Mesenchymal stem cell (in vitro differentiated cells and primary cell): ENCODE data around the gene KRT8.
A peak's percentile ranks its signal among the peaks of the same experiment; 100 is the strongest.

Experiments
- DNase-seq: peaks from one replicate; pipeline ENCODE4 v3.0.0-alpha.2; 2013
- H2AFZ ChIP-seq: one replicate; pipeline ENCODE4 v1.6.1; 2013; ENCODE audit warnings: low read depth, mild to moderate bottlenecking, control low read depth, inconsistent platforms, low read length, moderate library complexity
- H2AK5ac ChIP-seq: 2 replicates; pipeline ENCODE4 v1.6.1; 2013; ENCODE audit warnings: low read length, moderate library complexity, mild to moderate bottlenecking, inconsistent platforms; ENCODE audit not compliant: severe bottlenecking
- H2BK120ac ChIP-seq: one replicate; pipeline ENCODE4 v1.6.1; 2013; ENCODE audit warnings: low read depth, mild to moderate bottlenecking, inconsistent platforms, low read length, moderate library complexity
- H2BK12ac ChIP-seq, 2 experiments: one replicate each; pipeline ENCODE4 v1.6.1; 2013; ENCODE audit warnings: inconsistent platforms in 2 of 2, low read length in 2 of 2, mild to moderate bottlenecking in 2 of 2, moderate library complexity in 2 of 2, control low read depth in 1 of 2
- H2BK15ac ChIP-seq: one replicate; pipeline ENCODE4 v1.6.1; 2013; ENCODE audit warnings: mild to moderate bottlenecking, low read depth, inconsistent platforms; ENCODE audit not compliant: poor library complexity, severe bottlenecking
- H2BK5ac ChIP-seq: 2 replicates; pipeline ENCODE4 v1.6.1; 2013; ENCODE audit warnings: low read depth, mild to moderate bottlenecking, low read length, control low read depth, inconsistent platforms; ENCODE audit not compliant: poor library complexity, severe bottlenecking
- H3K14ac ChIP-seq, 2 experiments: one replicate each; pipeline ENCODE4 v1.6.1; 2013; ENCODE audit warnings: inconsistent platforms in 2 of 2, low read length in 2 of 2, control low read depth in 1 of 2, mild to moderate bottlenecking in 1 of 2, moderate library complexity in 1 of 2
- H3K18ac ChIP-seq, 2 experiments: one replicate each; pipeline ENCODE4 v1.6.1; 2013; ENCODE audit warnings: inconsistent platforms in 2 of 2, low read length in 2 of 2, control low read depth in 1 of 2, low read depth in 1 of 2, mild to moderate bottlenecking in 1 of 2
- H3K23ac ChIP-seq, 2 experiments: one replicate each; pipeline ENCODE4 v1.6.1; 2013; ENCODE audit warnings: inconsistent platforms in 2 of 2, low read length in 2 of 2, mild to moderate bottlenecking in 2 of 2, moderate library complexity in 2 of 2, control low read depth in 1 of 2
- H3K27ac ChIP-seq: 2 replicates; pipeline ENCODE4 v1.5.1; 2013; ENCODE audit warnings: mild to moderate bottlenecking, moderate library complexity, low read length, control low read depth, inconsistent platforms; ENCODE audit not compliant: poor library complexity, severe bottlenecking
- H3K27me3 ChIP-seq, 2 experiments: 2 replicates each; pipeline versions ENCODE4 v1.6.1 to v1.7.0; 2013; ENCODE audit warnings: low read length in 2 of 2, mild to moderate bottlenecking in 2 of 2, moderate library complexity in 2 of 2, control low read depth in 1 of 2, inconsistent platforms in 1 of 2; ENCODE audit not compliant: control insufficient read depth in 1 of 2, insufficient read depth in 1 of 2
- H3K36me3 ChIP-seq, 2 experiments: 2 replicates each; pipeline versions ENCODE4 v1.6.1 to v1.7.0; 2013; ENCODE audit warnings: low read length in 2 of 2, control low read depth in 1 of 2, inconsistent platforms in 1 of 2, low read depth in 1 of 2, mild to moderate bottlenecking in 1 of 2; ENCODE audit not compliant: insufficient read depth in 2 of 2, control insufficient read depth in 1 of 2
- H3K4ac ChIP-seq, 2 experiments: one replicate each; pipeline ENCODE4 v1.6.1; 2013; ENCODE audit warnings: inconsistent platforms in 2 of 2, low read length in 2 of 2, mild to moderate bottlenecking in 2 of 2, moderate library complexity in 2 of 2, control low read depth in 1 of 2, low read depth in 1 of 2
- H3K4me1 ChIP-seq: 2 replicates; pipeline ENCODE4 v1.6.1; 2013; ENCODE audit warnings: low read depth, low read length, control low read depth; ENCODE audit not compliant: control insufficient read depth, insufficient read depth
- H3K4me2 ChIP-seq: 2 replicates; pipeline ENCODE4 v1.6.1; 2013; ENCODE audit warnings: low read length, mild to moderate bottlenecking, inconsistent platforms; ENCODE audit not compliant: poor library complexity, severe bottlenecking
- H3K4me3 ChIP-seq, 2 experiments: 2 replicates each; pipeline versions ENCODE4 v1.5.1 to v1.7.0; 2013; ENCODE audit warnings: low read length in 2 of 2, mild to moderate bottlenecking in 2 of 2, control low read depth in 1 of 2, low read depth in 1 of 2; ENCODE audit not compliant: insufficient read depth in 1 of 2
- H3K79me1 ChIP-seq: replicated peaks from 2 replicates; pipeline ENCODE4 v1.6.1; 2013; ENCODE audit warnings: mild to moderate bottlenecking, control low read depth, low read length, inconsistent platforms; ENCODE audit not compliant: poor library complexity, severe bottlenecking
- H3K9ac ChIP-seq: 2 replicates; pipeline ENCODE4 v1.7.0; 2013; ENCODE audit warnings: mild to moderate bottlenecking, low read length, moderate library complexity
- H3K9me3 ChIP-seq: 2 replicates; pipeline ENCODE4 v1.7.0; 2013; ENCODE audit warnings: mild to moderate bottlenecking, low read length; ENCODE audit not compliant: control insufficient read depth
- H4K8ac ChIP-seq: one replicate; pipeline ENCODE4 v1.6.1; 2013; ENCODE audit warnings: inconsistent platforms, mild to moderate bottlenecking, low read length, moderate library complexity
- H4K91ac ChIP-seq: one replicate; pipeline ENCODE4 v1.6.1; 2013; ENCODE audit warnings: mild to moderate bottlenecking, low read length, inconsistent platforms
- WGBS: methylation state at CpG from one replicate; pipeline ENCODE4 v1.1.7; 2013; ENCODE audit warnings: mixed read lengths; 5-methylcytosine and 5-hydroxymethylcytosine counted together

Gene KRT8

DNA sequence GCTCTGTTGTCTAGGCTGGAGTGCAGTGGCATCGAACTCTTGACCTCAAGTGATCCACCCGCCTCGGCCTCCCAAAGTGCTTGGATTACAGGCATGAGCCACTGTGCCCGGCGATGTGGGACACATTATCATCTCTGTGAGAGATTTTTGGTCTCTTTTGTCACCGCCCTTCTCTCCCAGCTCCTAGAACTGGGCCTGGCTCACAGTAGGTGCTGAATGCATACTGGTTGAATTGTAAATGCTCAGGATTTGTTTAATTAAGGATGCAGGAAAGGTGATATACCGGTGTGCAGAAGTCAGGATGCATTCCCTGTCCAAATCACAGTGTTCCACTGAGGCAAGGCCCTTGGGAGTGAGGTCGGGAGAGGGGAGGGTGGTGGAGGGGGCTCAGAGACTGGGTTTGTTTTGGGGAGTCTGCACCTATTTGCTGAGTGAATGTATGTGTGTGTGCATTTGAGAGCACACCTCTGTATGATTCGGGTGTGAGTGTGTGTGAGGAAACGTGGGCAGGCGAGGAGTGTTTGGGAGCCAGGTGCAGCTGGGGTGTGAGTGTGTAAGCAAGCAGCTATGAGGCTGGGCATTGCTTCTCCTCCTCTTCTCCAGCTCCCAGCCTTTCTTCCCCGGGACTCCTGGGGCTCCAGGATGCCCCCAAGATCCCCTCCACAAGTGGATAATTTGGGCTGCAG lies 43.0 kb upstream of the KRT8 start:
- H3K23ac ChIP-seq: peak overlapping the region in 1 of 2 experiments; percentile 3
- H3K9me3 ChIP-seq: no peaks in the 10 kb centered on the region
- H3K4ac ChIP-seq: peak overlapping the region in 1 of 2 experiments; percentile 90
- peaks cover 52% of the 10 kb centered on the region for H3K4me1 ChIP-seq
- H3K27me3 ChIP-seq: peaks cover 0 to 74% of the 10 kb centered on the region in 2 experiments
- H3K9ac ChIP-seq: no peak overlapping the region
- peak overlapping the region; percentile 21 to 42 for H2BK12ac ChIP-seq
- H3K4me3 ChIP-seq: no peak overlapping the region
- H3K36me3 ChIP-seq: peaks cover 0 to 27% of the 10 kb centered on the region in 2 experiments
- peak overlapping the region; percentile 22 for H3K27ac ChIP-seq
- H3K4me2 ChIP-seq: no peak overlapping the region
- no peak overlapping the region for H2BK15ac ChIP-seq
- peak overlapping the region; percentile 19 for H4K8ac ChIP-seq
- H3K18ac ChIP-seq: peak overlapping the region in 1 of 2 experiments; percentile 77
- H4K91ac ChIP-seq: no peak overlapping the region
- peak overlapping the region in 1 of 2 experiments; percentile 66 for H3K14ac ChIP-seq
- peaks cover 21% of the 10 kb centered on the region for H3K79me1 ChIP-seq
- no peak overlapping the region for H2AFZ ChIP-seq
- 38% methylated on average over 10 of the region's 12 CpGs for WGBS
- H2AK5ac ChIP-seq: peak overlapping the region; percentile 78
- no peak overlapping the region for H2BK120ac ChIP-seq
- no peak overlapping the region for H2BK5ac ChIP-seq
- no peak for DNase-seq

DNA sequence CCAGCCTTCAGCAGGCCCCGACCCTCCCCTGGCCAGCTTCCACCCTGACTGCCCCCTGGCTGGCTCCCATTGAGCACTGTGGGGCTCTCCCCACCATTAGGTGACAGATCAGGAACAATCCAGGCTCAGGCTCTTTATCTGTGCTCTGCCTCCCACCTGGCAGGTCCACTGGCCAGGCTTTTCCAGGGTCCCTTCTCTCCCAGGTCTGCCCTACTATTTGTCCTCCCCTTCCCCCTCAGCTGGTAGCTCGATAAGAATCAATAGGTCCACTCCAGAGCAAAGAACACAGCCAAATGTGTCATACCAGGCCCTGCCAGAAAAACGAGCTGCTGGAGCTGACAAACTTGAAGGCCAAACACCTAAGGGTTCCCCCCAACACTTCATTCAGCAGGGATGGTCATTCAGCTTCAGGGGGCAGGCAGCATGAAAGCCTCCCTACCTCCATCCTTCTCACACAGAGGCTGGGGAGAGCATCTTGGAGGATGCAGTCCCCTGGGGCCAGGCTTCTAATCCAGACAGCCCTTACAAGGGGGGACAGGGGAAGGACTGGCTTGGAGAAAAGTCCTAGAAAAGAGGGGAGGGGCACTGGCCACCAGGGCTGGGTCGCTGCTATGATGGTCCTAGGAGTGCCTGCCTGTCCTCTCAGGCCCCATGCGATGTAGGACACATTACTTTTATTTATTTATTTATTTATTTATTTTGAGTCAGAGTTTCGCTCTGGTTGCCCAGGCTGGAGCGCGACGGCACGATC lies 42.1 kb upstream of the KRT8 start:
- peak overlapping the region; percentile 83 for H2AK5ac ChIP-seq
- peaks cover 0 to 76% of the 10 kb centered on the region in 2 experiments for H3K27me3 ChIP-seq
- no peak overlapping the region for H3K23ac ChIP-seq
- no peaks in the 10 kb centered on the region for H3K9me3 ChIP-seq
- no peak overlapping the region for H3K4me3 ChIP-seq
- no peak overlapping the region for H3K14ac ChIP-seq
- H3K27ac ChIP-seq: peak overlapping the region; percentile 91
- H3K36me3 ChIP-seq: peaks cover 0 to 18% of the 10 kb centered on the region in 2 experiments
- peak overlapping the region; percentile 1 for H3K4me2 ChIP-seq
- peak overlapping the region; percentile 60 for H2BK15ac ChIP-seq
- peak overlapping the region; percentile 69 for H2BK120ac ChIP-seq
- H2BK12ac ChIP-seq: peak overlapping the region; percentile 87 to 89
- peak; percentile 52 for DNase-seq
- H4K8ac ChIP-seq: peak overlapping the region; percentile 70
- H3K79me1 ChIP-seq: peaks cover 17% of the 10 kb centered on the region
- WGBS: 52% methylated on average over 8 of the region's 10 CpGs
- H2AFZ ChIP-seq: no peak overlapping the region
- peak overlapping the region; percentile 47 for H2BK5ac ChIP-seq
- peak overlapping the region; percentile 44 to 78 for H3K18ac ChIP-seq
- peaks cover 48% of the 10 kb centered on the region for H3K4me1 ChIP-seq
- H4K91ac ChIP-seq: peak overlapping the region; percentile 76
- H3K9ac ChIP-seq: no peak overlapping the region
- peak overlapping the region; percentile 2 to 66 for H3K4ac ChIP-seq

DNA sequence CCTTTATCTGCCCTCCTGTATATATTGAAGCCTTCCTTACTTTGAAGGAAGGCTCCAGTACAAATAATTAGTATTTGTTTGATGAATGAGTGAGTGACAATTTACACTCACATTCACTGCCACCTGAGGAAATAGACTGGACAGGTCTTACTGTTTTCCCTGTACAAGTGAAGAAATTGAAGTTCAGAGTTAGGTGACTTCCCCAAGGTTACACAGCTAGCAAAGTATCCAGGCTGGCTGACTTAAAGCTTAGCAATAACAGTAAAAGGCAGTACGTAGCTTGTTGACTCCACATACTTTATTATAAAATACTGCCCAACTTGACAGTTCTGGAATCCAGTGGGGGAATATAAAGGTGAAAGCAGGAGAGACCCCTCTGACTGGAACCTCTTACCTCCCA lies 41.5 kb upstream of the KRT8 start:
- peaks cover 15% of the 10 kb centered on the region for H3K79me1 ChIP-seq
- 0% methylated on average over 1 of the region's 1 CpG for WGBS

More for the DNA sequence above, 41.5 kb upstream of the KRT8 start:
- Histone ChIP-seq H3K27me3 (peaks cover 0 to 76% of the 10 kb centered on the region in 2 experiments), H3K9ac (no peak overlapping the region), H3K27ac (peak overlapping the region; percentile 91), H4K91ac (peak overlapping the region; percentile 76), H2AK5ac (peak overlapping the region; percentile 83), H3K18ac (peak overlapping the region; percentile 44 to 78), H3K4me3 (no peak overlapping the region), H3K4me1 (peaks cover 43% of the 10 kb centered on the region), H3K23ac (no peak overlapping the region), H3K9me3 (no peaks in the 10 kb centered on the region), H2BK120ac (no peak overlapping the region), H2BK5ac (peak overlapping the region; percentile 47), H3K4ac (peak overlapping the region in 1 of 2 experiments; percentile 2), H3K36me3 (peaks cover 0 to 11% of the 10 kb centered on the region in 2 experiments), H3K14ac (no peak overlapping the region), H2BK12ac (peak overlapping the region in 1 of 2 experiments; percentile 87), H2BK15ac (peak overlapping the region; percentile 60), H2AFZ (no peak overlapping the region), H4K8ac (no peak overlapping the region), H3K4me2 (no peak overlapping the region)
- DNase-seq: peak; percentile 46
